ENCODE measurements around the gene CACNB4. TPM values are rescaled to one million over a fixed set of nuclear protein-coding genes. Genes with fewer than 3 reads are reported as not detected.

CACNB4 gene
- total RNA-seq, 4 donors from 2014 or later, result 3.5 to 4.8 (median 4.3) TPM

GRCh38 chr2:151843691-151844061 is 255.2 kb downstream of the CACNB4 start:
- Histone ChIP-seq H3K27ac (no peak overlapping the region), H3K4me1 (peaks cover 0 to 8% (median 0%) of the 10 kb centered on the region in 4 donors), H3K27me3 (no peaks in the 10 kb centered on the region), H3K4me3 (no peak overlapping the region), H3K9me3 (no peaks in the 10 kb centered on the region), H3K36me3 (no peaks in the 10 kb centered on the region)
- TF ChIP-seq CTCF (IDR thresholded peaks at IDR 0.05) (no peak), EP300 (IDR thresholded peaks at IDR 0.05) (no peak), POLR2A (IDR thresholded peaks at IDR 0.05) (no peak)
- DNase-seq (ENCODE audit: low spot score in 2 of 2), result no peak
- 61 to 66% methylated on average over 1 of the region's 1 CpG for WGBS, 2 donors

- no peaks in the 10 kb centered on the region for H3K27me3 ChIP-seq
- no peaks in the 10 kb centered on the region for H3K9me3 ChIP-seq
- no peak for DNase-seq (ENCODE audit: low spot score in 2 of 2)
- H3K4me1 ChIP-seq, result peaks cover 0 to 8% (median 0%) of the 10 kb centered on the region in 4 donors
- TF ChIP-seq CTCF (IDR thresholded peaks at IDR 0.05), result no peak
- no peak for TF ChIP-seq EP300 (IDR thresholded peaks at IDR 0.05)
- no peak for TF ChIP-seq POLR2A (IDR thresholded peaks at IDR 0.05)
- no peak overlapping the region for H3K4me3 ChIP-seq
- H3K36me3 ChIP-seq, result no peaks in the 10 kb centered on the region
- no peak overlapping the region for H3K27ac ChIP-seq
- 61 to 63% methylated on average over 8 of the region's 8 CpGs for WGBS, 2 donors
Observed at GRCh38 chr2:151842830-151843690, 255.8 kb downstream of the CACNB4 start.

- DNase-seq (ENCODE audit: low spot score in 2 of 2), result no peak
- TF ChIP-seq POLR2A (IDR thresholded peaks at IDR 0.05) (no peak), EP300 (IDR thresholded peaks at IDR 0.05) (no peak), CTCF (IDR thresholded peaks at IDR 0.05) (no peak)
- H3K27ac ChIP-seq, result no peak overlapping the region
- peaks cover 0 to 8% (median 0%) of the 10 kb centered on the region in 4 donors for H3K4me1 ChIP-seq
- no peaks in the 10 kb centered on the region for H3K36me3 ChIP-seq
- H3K4me3 ChIP-seq, result no peak overlapping the region
- no peaks in the 10 kb centered on the region for H3K9me3 ChIP-seq
- WGBS, 2 donors, result 87 to 92% methylated on average over 2 of the region's 2 CpGs
- no peaks in the 10 kb centered on the region for H3K27me3 ChIP-seq
Observed at GRCh38 chr2:151841047-151841424, 257.8 kb downstream of the CACNB4 start.

DNA sequence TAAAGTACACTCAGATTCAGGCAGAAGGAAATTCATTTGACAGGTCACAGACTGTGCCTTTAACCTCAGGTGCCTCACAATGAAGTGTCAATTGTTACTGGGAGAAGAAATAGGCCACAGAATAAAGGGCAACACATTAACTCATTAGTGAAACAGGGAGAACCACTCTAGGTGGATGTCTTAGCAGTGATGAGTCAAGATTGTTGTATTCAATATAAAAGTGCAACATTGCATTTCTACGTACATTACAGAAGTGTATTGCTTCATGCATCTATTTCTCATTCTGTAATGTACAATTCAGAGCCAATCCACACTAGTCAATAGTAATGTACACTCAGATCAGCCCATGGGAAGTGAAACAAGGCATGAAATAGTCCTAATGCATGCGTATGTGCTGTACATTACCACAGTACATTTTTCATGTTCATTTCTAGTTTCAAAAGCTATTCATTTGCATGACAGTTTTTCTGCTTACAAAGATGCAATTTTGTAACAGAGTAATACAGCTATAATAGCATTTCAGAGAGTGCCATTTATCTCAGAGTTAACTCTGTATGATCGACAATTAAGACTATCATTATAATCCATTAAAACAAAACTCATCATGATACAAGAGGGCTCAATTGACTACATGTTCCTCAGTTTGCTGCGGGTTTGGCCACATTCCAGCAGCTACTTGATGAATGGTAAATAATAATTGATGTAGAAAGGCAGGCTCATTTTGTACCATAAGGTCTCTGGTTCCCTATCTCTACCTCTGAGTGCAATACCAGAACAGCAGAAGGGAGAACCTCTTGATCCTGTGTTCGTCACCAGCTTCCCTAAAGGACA is 258.4 kb downstream of the CACNB4 start:
- no peak for DNase-seq (ENCODE audit: low spot score in 2 of 2)
- Histone ChIP-seq H3K27ac (no peak overlapping the region), H3K4me3 (no peak overlapping the region), H3K27me3 (no peaks in the 10 kb centered on the region), H3K4me1 (peaks cover 0 to 8% (median 0%) of the 10 kb centered on the region in 4 donors), H3K36me3 (no peaks in the 10 kb centered on the region), H3K9me3 (no peaks in the 10 kb centered on the region)
- WGBS, 2 donors, result 66 to 72% methylated on average over 5 of the region's 5 CpGs
- TF ChIP-seq EP300 (IDR thresholded peaks at IDR 0.05) (no peak), POLR2A (IDR thresholded peaks at IDR 0.05) (no peak), CTCF (IDR thresholded peaks at IDR 0.05) (no peak)

DNA sequence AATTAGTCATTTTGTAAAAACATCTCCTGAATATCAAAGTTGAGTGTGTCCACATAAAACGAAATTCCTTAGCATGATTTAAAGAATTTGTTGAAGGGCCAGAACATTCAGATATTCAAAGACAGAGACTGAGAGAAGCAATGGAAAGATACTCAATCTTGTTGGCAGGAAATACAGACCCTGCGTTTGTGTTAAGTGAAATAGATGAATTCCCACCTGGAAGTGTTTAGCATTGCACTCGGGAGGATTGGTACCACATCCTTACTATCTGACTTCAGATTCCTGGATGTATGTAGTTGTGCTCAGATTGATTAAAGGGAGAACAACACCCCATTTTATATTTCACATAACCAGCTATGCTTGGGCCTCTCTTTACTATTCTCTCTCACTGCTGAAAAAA is 260.9 kb downstream of the CACNB4 start:
- TF ChIP-seq EP300 (IDR thresholded peaks at IDR 0.05) (no peak), CTCF (IDR thresholded peaks at IDR 0.05) (no peak), POLR2A (IDR thresholded peaks at IDR 0.05) (no peak)
- no peak overlapping the region for H3K4me3 ChIP-seq
- H3K27me3 ChIP-seq, result no peaks in the 10 kb centered on the region
- DNase-seq (ENCODE audit: low spot score in 2 of 2), result no peak
- WGBS, 2 donors, result 61 to 64% methylated on average over 3 of the region's 3 CpGs
- no peaks in the 10 kb centered on the region for H3K9me3 ChIP-seq
- no peaks in the 10 kb centered on the region for H3K36me3 ChIP-seq
- H3K4me1 ChIP-seq, result no peaks in the 10 kb centered on the region
- H3K27ac ChIP-seq, result no peak overlapping the region

All from tibial nerve (tissue), 4 donors.